AG08396 (cell line): ENCODE measurements around the gene SERPINA1.
"Not testable (repeated sequence)": the region's sequence is repeated elsewhere in the genome, so short reads cannot be mapped to it uniquely, and the experiment has no call there.

Experiments
- DNase-seq: peaks from one replicate; pipeline ENCODE4 v3.0.0; 2012; ENCODE audit warnings: low spot score, mixed read lengths

Gene SERPINA1

GRCh38 chr14:94369766-94370523 is 18.5 kb downstream of the SERPINA1 start:
- DNase-seq = not testable (repeated sequence)

- DNase-seq = no peak
Observed at GRCh38 chr14:94368956-94369355, 19.4 kb downstream of the SERPINA1 start.

DNA sequence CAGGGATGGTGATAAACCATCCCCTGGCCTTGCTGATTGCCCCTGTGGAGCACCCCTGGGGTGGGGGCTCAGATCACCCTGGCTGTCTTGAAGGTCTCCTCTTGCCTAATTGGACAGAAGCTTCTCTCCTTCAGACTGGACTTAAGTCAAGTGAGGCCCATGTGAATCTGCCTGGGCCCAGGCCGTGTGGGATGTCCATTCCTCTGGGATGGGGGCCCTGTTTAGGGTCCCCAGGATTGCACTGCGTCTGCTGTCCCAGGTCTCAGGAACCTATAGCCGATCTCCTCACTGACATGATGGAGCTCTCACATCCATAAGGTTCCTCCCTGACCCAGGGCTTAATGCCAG is 20.2 kb downstream of the SERPINA1 start:
- DNase-seq = no peak

- no peak for DNase-seq
Observed at GRCh38 chr14:94367347-94368242, 20.8 kb downstream of the SERPINA1 start.

DNA sequence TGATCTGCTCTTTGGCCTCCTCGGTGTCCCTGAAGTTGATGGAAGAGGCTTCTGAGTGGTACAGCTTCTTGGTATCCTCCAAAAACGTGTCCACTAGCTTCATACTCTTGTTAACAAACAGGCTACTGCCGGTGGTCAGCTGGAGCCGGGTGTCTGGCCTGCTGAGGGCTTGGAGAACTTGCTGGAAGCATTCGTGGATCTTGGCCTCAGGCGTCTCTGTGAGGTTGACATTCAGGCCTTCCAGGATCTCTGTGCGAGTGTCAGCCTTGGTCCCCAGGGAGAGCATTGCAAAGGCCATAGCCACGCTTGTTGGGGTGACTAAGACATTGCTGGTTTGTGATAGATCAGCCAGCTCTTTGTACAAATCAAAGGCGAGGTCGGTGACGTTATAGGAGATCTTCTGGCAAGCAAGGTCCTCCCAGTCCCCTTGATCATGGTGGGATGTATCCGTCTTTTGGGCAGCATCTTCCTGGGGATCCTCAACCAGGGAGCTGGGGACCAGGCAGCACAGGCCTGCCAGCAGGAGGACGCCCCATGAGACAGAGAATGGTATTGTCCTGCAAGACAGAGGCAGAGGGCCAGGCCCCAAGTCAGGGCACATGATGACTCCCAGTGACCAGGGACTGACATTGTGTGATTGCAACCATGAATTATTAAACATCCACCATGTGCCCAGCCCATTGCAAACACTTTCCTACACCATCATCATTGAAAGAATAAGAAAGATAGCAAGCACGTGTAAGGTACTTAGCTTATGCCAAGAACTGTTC is 22.1 kb downstream of the SERPINA1 start, which contains the start of gene SERPINA2:
Gene SERPINA2, minus strand, starts transcription at position 553 of the 770 bp plus-strand sequence.
- no peak for DNase-seq

- DNase-seq = no peak
Observed at GRCh38 chr14:94365624-94366023, 22.8 kb downstream of the SERPINA1 start.

- no peak for DNase-seq
Observed at GRCh38 chr14:94364964-94365363, 23.4 kb downstream of the SERPINA1 start.

GRCh38 chr14:94364037-94364436 is 24.4 kb downstream of the SERPINA1 start:
- no peak for DNase-seq

GRCh38 chr14:94363151-94363624 is 25.2 kb downstream of the SERPINA1 start:
- no peak for DNase-seq

DNA sequence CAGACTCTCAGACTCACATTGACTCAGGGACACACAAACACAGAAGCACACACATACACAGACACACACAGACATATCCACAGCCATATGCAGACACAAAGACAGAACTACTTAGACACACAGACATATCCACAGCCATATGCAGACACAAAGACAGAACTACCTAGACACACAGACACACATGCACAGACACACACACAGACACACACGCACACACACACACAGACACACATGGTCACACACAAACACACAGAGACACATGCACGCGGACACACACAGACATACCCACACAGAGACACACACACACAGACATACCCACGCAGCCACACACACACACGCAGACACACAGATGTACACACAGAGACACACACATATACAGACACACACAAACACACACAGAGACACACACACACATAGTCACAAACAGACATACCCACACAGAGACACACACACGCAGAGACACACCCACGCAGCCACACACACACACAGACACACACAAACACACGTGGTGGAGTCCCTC is 25.7 kb downstream of the SERPINA1 start:
- no peak for DNase-seq

- no peak for DNase-seq
Observed at GRCh38 chr14:94361682-94362081, 26.7 kb downstream of the SERPINA1 start.

DNA sequence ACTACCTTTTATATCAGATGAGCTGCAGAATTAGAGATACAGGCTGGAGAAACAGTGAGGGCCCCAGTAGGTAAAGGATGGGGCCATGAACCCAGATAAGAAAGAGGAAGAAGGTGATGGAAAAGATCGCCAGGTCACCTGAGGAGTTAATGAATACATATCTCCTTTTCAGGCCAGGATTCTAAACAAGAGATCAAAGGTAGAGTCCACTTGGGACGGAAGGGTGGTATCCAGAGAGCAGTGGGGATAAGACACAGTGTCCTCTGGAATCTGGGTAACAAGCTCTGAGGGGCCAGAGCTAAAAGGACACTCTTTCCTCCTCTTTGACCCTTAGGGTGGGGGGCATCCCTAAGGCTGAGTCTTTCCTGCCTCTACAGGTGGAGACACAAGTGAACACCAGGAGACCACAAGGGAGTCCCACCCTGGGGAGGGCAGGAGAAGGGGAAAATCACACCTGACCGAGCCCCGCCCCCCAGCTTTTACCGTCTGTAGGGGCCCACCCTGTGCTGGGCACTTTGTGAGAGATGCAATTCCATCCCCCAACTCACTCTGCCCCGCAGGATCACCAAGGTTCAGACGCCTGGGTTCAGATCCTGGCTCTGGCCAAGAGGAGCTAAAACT is 27.3 kb downstream of the SERPINA1 start:
- no peak for DNase-seq

DNA sequence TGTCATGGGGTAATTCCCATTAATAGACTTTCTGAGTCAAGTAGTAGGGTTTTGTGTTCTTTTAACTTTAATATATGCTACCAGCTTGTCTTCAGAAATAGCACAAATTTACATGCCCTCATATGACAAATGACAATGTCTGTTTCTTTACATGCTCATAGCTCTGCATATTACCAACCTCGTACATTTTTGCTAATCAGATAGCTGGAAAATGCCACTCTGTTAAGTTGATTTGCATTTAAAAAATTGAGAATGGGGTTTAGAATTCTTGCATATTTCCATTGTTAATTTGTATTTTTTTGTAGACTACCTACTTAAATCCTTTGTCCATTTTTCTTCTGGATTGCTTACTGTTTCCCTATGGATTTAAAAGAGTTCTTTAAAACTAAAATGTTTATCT is 31.2 kb downstream of the SERPINA1 start:
- no peak for DNase-seq

DNA sequence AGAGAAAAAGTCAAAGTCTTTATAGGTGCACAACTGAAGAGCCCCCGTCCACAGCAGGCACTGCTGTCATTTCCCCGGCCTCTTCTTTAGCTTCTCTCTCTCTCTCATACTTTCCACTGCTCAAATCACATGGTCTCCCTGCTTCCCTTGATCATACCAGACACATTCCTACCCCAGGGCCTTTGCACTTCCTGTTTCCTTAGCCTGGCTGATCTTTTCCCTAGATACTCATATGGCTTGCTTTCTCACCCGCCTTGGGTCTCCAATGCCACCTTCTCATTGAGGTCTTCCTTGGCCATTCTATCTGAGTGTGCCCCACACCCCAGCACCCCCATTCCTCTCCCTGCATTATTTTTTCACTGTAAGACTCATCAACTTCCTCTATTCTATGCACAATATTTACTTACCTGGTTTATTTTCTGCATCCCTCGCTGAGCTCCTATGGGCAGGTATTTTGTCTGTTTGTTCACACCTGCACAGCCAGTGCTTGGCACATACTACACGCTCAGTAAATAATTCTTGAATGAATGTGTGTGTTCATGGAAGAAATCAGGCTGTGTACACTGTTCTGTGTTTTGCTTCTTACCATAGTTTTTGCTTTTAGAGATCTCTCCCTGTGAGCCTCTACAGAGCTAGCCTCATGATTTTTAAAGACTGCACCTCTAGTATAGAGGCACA is 31.9 kb downstream of the SERPINA1 start:
- DNase-seq = no peak

DNA sequence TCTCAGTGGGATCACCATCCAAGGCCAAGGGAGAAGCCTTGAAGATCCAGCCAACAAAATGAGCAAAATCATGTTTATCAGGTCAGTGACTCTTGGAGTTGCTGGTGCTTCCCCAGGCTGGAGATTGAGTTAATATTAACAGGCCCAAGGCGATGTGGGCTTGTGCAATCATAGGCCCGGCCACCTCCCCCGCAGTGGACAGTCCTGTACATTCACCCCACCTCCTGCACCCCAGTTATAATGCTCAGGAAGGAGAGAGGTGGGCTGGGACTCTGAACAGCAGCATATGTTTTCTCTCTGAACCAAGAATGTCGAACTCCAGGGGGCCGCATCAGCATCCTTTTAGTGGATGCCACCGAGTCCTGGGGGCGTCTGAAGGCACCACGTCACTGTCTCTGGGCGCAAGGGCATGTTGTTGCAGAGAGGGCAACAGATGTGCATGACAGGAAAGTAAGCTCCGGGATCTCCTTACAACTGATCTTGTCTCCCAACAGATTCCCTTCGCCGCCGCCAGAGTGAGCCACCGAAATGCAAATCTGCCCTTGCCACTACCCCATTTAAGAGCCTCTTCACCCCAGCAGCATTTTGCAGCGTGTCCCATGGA is 33.1 kb downstream of the SERPINA1 start:
- DNase-seq = peak; percentile 43

- DNase-seq = no peak
Observed at GRCh38 chr14:94354638-94355185, 33.7 kb downstream of the SERPINA1 start.

DNA sequence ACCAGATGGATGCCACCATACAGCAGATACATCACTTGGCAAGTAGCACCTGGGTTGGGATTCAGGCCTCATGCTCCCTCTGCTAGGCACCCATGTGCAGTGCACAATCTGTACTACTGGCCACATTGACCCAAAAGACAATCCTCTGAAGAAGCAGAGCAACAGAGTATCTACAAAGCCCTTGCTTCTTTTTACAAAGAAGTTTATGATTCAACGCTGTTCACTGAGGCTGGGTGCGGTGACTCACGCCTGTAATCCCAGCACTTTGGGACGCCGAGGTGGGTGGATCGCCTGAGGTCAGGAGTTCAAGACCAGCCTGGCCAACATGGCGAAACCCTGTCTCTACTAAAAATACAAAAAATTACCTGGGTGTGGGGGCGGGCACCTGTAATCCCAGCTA is 34.2 kb downstream of the SERPINA1 start:
- DNase-seq = not testable (repeated sequence)

DNA sequence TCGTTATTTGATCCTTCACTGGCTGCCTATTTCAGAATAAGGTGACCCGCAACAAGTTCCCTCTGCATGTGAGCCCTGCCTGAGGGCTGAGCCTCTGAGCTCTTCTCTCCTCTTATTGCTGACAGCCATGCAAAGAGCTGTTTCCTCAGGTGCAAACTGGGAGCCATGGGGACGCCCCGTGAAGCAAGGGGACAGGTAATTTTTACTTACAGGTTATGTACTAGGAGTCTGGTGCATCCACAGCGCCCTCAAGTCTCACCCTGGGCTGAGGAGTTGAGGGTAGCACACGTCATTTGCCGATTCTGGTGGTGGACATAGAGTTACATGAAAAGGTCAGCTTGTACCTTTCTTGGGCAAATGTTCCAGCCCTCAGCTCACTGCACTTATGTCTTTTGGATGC is 39.1 kb downstream of the SERPINA1 start:
- DNase-seq = no peak

GRCh38 chr14:94348836-94349235 is 39.6 kb downstream of the SERPINA1 start:
- DNase-seq = no peak

GRCh38 chr14:94346841-94347240 is 41.6 kb downstream of the SERPINA1 start:
- DNase-seq = no peak
